Stimulated activated CD8-positive, alpha-beta memory T cell treated with anti-CD3 and anti-CD28 coated beads, Interleukin-12 subunit alpha, Interleukin-12 subunit beta, amount 100 ng/mL, for 24 hours (primary cell): ENCODE data around the gene SLX1A.
"Not testable (repeated sequence)": the region's sequence is repeated elsewhere in the genome, so short reads cannot be mapped to it uniquely, and the experiment has no call there.

Experiments
- DNase-seq: peaks from one replicate; pipeline ENCODE4 v3.0.0-alpha.2; 2020; ENCODE audit errors: extremely low read depth

The SLX1A gene

DNA sequence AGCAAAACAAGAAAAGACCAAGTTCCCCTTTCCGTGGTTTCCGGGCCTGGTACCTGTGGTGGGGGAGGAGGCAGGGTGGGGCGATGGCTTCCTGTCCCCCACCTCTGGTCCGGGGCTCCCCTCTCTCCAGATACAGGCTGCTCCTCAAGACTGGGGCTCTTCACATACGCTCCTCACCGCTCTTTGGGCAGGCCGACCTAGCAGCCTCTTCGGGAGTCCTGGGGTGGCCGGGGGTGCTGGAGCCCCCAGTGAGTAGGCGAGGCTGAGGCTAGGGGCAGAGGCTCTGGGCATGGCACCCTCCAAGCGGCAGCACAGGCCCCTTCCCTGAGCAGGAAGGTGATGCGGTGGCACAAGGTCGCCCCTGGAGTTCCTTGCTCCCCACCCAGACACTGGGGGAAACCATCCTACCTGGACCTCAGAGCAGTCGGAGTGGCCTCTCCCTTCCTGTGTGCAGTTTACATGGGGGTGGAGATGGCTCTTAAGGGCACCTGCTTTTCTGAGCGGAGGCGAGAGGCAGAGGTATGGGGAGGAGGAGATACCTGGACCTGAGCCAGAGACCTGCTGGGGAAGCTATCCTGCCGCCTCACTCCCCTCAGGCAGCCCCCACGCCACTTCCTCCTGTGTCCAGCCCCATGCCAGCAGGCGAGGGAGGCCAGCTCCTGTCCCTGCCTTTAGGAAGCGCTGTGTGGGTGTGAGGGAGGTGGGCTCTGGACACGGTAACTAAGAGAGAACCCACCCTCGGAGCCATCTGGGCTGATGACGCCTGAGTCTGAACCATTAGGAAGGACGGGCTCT, 9.4 kb upstream of the SLX1A start:
- DNase-seq: peak; percentile 30

DNA sequence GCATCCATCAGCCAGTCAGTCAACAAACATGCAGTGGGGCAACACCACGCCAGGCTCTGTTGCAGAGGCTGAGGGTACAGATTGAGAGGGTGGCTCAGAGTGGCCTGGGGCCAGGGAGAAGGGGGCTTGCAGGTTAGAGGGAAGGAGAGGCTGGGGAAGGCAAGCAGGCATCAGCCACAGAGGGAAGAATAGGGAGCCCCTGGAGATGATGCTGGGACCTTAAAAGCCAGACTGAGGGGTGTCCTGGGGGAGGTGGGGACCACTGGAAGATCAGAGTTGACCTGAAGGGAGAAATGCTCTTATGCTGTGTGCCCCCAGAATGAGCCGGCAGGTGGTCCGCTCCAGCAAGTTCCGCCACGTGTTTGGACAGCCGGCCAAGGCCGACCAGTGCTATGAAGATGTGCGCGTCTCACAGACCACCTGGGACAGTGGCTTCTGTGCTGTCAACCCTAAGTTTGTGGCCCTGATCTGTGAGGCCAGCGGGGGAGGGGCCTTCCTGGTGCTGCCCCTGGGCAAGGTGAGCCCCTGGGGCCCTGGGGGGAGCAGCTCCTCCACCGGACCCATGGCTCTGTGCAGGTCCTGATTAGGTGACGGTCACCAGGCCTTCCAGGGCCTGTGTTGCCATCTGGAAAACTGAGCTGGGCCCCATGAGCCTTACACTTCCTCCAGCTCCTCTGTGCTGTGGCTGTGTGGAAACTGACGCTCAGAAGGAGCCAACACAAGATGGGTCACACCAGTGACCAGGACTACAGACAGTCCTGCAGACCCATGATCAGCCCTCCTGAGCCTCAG, 8.6 kb upstream of the SLX1A start:
- peak; percentile 7 for DNase-seq

DNA sequence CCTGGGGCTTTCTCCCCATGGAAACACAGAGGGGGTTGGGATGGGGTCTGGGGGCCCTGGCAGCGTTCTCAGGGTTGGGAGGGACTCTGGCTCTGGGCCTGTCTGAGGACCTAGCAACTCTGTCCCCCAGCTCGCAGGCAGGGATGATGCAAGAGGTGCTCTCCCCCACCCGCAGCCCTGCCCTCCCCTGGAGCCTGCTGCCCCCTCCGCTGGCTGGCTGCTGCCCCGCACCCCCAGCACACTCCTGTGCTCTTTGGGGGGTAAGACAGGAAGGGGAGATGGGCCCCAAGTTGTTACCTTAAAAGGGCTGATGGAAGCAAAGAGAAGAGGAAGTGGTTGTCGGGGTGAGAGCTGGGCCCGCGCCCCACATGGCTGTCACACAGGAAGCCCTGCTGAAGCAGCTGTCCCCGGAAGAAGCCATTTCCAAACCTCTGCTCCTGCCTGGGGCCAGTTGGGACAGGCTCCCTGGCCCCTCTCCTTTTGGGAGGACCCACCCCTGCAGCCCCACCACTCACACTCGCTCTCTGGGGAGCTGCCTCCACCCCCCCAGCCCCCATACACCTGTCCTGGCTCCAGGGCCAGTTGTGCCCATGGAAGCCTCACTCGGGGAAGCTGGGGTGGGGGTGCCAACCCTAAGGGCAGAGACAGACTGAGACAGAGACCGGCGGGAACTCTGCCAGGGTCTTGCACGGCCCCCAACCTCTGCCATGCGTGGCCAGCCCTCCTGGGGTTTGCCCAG, 7.8 kb upstream of the SLX1A start:
- DNase-seq: peak; percentile 59

DNA sequence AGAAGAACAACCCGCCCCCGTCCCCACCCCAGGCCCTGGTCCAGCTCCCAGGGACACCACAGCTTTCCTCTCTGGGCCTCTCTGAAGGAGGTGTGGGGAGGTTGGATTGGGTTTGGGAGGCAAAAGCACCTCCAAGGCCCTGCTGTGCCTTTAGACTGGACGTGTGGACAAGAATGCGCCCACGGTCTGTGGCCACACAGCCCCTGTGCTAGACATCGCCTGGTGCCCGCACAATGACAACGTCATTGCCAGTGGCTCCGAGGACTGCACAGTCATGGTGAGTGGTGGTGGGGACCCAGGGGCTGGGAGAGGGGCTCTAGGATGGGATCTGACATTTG, 7.3 kb upstream of the SLX1A start:
- DNase-seq: no peak

DNA sequence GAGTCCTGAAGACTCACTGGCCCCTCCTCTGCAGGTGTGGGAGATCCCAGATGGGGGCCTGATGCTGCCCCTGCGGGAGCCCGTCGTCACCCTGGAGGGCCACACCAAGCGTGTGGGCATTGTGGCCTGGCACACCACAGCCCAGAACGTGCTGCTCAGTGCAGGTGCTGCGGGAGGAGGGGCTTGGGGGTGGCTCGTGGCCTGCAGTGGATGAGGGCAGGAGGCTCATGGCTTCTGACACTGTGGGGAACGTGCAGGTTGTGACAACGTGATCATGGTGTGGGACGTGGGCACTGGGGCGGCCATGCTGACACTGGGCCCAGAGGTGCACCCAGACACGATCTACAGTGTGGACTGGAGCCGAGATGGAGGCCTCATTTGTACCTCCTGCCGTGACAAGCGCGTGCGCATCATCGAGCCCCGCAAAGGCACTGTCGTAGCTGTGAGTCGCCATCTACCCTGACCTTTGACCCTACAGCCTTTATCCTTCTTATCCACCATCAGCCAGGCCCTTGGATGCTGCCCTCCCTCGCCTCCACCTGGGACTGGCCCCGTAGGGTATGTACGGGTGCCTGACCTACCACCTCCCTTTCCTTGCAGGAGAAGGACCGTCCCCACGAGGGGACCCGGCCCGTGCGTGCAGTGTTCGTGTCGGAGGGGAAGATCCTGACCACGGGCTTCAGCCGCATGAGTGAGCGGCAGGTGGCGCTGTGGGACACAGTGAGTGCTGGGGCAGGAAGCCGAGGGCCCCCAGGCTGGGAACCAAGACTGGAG, 6.7 kb upstream of the SLX1A start:
- DNase-seq: peak; percentile 70

DNA sequence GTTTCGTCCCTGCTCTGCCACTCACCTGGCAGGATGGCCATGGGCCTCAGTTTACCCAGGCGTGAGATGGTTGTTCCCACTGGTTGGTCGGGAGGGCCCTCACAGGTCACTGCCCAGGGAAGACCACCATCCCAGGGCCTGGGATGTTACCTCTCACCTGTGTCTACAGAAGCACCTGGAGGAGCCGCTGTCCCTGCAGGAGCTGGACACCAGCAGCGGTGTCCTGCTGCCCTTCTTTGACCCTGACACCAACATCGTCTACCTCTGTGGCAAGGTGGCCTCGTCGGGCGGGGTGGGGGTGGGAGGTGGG, 6.2 kb upstream of the SLX1A start:
- no peak for DNase-seq

DNA sequence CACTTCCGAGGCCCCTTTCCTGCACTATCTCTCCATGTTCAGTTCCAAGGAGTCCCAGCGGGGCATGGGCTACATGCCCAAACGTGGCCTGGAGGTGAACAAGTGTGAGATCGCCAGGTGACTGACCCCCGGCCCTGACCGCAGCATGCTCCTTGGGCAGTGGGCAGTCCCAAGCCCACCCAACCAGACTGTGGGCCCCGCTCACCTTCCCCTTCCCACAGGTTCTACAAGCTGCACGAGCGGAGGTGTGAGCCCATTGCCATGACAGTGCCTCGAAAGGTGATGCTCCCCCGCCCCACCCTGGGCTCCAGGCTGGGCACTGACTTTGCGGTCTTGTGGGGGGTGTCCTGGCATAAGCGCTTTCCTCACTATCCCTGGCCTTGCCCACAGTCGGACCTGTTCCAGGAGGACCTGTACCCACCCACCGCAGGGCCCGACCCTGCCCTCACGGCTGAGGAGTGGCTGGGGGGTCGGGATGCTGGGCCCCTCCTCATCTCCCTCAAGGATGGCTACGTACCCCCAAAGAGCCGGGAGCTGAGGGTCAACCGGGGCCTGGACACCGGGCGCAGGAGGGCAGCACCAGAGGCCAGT, 5.6 kb upstream of the SLX1A start:
- no peak for DNase-seq

DNA sequence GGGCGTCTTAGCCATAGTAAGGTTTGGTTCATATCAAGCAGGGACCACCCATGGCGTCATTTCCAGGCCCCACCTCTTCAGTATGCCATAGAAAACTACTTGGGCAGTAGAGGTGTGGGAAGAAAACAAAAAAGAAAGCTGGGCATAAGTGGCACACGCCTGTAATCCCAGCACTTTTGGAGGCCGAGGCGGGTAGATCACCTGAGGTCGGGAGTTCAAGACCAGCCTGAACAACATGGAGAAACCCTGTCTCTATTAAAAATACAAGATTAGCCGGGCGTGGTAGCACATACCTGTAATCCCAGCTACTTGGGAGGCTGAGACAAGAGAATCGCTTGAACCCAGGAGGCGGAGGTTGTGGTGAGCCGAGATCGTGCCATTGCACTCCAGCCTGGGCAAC, 2.5 kb upstream of the SLX1A start:
- not testable (repeated sequence) for DNase-seq

DNA sequence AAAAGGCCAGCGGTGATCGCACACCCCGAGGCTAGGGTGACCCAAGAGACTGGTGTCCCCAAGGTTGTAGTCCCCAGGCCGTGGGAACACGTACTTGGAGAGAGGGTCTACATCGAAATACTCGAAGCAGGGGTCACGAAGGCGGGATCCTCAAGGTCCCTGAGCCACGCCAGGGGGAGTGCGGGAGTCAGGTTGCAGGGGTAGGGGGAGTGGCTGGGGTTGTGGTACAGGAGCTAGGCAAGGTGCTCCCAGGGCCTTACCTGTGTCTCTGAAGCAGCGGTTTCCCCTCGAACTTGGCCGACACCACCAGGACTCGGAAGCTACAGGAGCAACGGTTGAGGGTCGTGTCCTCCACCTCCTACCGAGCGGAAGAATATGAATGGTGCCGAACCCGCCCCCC, 577 bp upstream of the SLX1A start:
- not testable (repeated sequence) for DNase-seq

DNA sequence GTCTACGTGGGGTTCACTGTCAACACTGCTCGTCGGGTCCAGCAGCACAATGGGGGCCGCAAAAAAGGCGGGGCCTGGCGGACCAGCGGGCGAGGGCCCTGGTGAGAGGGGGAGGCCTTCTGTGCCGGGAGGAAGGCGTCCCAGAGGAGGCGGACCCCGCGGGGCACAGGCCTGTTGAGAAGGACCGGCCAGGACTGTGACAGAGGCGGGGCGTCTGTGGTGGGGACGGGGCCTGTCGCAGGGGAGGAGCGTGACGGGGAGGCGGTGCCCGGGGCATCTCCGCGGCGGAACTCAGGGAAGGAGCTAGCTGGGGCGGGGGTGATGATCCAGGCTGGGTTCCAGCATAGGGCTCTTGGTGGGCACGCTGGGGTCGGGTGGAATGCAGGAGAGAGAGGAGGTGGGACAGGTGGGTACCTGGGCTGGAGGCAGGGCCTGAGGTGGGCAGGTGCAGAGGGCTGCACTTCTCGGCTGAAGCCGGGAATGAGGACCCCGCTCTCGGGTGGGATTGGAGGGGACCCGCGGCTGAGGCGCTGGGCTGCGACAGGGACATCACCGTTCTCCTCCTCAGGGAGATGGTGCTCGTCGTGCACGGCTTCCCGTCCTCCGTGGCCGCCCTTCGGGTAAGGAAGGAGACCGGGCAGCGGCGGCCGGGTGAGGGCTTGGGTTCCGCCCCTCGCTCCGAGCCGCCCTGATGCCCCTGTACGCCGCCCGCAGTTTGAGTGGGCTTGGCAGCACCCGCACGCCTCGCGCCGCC, 674 bp downstream of the SLX1A start:
- DNase-seq: not testable (repeated sequence)

DNA sequence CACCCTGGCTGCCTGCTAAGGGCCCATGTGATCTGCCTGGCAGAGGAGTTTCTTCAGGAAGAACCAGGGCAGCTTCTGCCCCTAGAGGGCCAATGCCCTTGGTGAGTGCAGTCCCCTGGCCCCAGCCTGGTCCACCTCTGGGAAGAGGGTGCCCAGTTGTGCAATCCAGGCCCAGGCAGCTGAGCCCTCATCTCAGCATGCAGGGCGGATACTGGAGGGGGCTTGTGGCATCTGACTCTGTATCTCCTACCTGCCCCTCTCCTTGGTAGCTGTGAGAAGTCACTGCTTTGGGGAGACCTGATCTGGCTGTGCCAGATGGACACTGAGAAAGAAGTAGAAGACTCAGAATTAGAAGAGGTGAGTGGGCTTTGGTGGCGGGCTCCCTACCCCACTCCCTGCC, 3.3 kb downstream of the SLX1A start:
- not testable (repeated sequence) for DNase-seq

DNA sequence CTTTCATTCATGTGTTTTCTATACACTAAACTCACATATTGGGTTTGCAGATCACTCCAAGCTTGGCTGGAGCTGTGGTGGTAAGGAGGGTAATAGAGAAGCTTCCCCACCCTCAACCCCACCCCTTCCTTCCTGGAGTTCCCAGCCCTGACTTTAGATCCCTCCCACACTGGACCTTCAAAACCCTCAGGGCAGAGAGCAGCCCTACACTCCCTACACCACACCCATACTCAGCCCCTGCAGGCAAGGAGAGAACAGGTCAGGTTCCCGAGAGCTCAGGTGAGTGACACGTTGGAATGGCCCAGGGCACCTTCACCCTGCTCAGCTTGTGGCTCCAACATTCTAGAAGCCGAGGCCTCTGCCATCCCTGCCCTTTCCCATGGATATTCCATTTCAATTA, 5.4 kb downstream of the SLX1A start, which contains the start of gene SULT1A3:
TSS of gene SULT1A3 (plus strand) at position 207 of the 400 bp plus-strand sequence. CDS start 1,474 bp downstream, outside the sequence.
- not testable (repeated sequence) for DNase-seq

DNA sequence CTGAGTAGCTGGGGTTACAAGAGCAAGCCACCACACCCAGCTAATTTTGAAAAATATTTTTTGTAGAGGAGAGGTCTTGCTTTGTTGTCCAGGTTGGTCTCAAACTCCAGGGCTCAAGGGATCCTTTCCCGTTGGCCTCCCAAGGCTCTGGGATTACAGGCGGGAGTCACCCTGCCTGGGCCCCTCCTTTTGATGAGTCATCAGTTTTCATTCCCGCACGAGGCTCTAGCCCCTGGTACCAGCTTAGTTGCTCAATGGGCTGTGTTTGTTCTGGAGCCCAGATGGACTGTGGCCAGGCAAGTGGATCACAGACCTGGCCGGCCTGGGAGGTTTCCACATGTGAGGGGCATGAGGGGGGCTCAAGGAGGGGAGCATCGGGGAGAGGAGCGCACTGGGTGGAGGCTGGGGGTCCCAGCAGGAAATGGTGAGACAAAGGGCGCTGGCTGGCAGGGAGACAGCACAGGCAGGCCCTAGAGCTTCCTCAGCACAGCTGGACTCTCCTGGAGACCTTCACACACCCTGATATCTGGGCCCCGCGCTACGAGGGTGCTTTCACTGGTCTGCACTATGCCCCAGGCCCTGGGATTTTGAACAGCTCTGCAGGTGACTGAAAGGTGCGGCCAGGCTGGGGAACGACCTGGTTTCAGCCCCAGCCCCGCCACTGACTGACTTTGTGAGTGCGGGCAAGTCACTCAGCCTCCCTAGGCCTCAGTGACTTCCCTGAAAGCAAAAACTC, 6.1 kb downstream of the SLX1A start:
- not testable (repeated sequence) for DNase-seq

DNA sequence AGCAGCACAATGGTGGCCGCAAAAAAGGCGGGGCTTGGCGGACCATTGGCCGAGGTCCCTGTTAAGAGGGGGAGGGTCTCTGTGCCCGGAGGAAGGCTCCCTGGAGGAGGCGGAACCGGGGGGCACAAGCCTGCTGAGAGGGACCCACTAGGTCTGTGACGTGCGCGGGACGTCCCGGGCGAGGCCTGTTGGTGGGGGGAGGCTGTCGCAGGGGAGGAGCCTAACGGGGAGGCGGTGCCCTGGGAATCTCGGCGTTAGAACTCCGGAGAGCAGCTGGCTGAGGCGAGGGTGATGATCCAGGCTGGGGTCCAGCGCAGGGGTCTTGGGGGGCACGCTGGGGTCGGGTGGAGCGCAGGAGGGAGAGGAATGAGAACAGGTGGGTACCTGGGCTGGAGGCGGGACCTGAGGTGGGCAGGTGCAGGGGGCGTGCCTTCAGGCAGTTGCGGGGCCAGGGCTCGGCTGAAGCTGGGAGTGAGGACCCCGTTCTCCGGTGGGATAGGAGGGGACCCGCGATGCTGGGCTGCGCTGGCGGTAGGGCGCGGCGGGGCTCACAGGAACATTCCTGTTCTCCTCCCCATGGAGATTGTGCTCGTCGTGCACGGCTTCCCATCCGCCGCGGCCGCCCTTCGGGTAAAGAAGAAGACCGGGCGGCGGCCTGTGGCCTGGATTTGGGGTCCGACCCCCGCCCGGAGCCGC, 12.0 kb downstream of the SLX1A start:
- not testable (repeated sequence) for DNase-seq

DNA sequence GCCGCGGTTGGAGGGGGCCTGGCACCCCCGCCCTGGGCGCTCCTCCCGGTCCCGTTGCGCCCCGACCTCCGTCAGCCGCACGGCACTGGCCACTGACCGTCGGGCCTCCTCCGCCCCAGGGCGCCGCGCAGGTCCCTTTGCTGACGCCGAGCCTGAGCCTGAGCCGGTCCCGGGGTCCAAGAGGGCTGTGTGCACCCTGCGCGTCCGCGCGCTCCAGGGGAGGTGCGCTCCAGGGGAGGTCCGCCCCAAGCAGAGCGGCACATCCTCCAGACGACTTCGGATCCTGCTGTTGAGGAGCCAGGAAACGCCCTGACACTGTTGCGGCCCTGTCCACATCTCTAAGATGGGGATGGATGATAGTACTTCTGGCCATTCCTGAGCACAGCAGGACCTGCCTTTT, 12.6 kb downstream of the SLX1A start:
- not testable (repeated sequence) for DNase-seq

DNA sequence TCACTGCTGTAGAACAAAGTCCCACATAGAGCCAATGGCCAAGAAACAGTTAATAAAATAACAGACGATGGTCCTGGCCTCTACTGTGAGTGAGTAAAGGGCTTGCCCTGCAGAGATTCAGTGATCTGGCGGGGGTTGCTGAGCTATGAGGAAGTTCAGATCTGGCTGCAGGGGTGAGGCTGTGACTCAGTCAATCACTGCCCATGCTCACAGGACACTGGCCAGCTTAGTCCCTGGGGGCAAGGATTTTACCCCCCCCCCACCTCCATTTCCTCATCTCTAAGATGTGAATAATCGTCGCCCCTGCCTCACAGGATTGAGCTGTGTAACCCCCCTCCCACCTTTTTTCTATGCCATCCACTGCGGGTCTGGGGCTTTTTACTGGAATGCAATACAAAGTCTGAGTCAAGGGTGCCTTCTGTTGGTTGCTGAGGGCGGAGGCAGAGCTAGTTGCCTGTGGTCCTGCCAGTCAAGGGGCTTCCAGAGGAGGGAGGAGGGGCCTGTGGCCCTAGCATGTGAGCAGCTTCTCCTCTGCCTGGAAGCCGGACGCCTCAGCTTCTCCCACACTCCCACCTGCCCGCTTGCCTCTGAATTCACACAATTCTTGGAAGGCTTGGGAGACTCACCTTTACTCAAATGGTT, 13.5 kb downstream of the SLX1A start:
- not testable (repeated sequence) for DNase-seq

DNA sequence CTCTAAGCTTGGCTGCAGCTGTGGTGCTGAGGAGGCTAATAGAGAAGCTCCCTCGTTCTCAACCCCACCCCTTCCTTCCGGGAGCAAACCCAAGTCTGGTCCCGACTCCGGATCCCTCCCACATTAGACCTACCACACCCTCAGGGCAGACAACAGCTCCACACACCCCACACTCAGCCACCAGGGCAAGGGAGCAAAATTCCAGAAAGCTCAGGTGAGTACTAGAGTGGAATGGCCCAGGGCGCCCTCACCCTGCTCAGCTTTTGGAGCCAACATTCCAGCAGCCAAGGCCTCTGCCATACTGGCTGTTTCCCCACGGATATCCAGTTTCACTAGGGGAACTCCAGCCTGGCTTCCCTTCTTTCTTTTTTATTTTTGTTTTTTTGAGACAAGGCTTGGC, 15.4 kb downstream of the SLX1A start:
- DNase-seq: not testable (repeated sequence)

DNA sequence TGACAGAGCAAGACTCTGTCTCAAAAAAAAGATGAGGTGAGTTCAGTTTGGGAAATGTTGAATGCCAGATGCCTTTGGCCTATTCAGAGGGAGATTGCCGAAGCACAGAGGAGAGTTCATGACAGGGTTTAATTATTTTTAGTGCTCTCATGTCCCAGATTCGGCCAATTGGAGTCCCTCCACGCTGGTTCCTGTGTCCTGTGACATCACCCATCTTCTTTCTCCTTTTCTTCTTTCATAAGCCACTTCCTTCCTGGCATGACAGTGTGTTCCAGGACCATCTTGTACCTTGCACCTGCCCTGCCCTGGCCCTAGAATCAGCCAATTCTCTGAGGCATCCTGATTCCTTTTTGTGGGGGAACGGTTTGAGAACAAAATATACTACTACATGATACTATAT, 17.7 kb downstream of the SLX1A start:
- DNase-seq: not testable (repeated sequence)

DNA sequence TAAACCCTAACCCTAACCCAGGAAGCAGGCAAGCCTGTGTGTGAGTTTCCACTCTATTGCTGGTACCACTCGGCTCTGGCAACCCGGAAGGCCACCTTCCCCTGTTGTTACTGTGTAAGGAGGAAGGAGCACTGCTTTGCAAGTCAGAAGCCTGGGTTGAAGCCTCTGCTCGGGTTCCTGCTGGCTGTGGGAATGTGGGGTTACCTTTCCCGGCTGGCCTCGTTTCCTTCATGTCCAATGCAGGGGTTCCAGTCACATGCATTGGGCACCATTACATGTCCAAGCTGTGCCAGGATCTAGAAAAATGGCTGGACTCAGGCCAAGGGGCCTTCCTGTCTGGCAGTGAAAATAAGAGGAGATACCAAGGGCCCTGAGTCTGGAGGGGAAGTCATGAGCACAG, 23.4 kb downstream of the SLX1A start:
- DNase-seq: not testable (repeated sequence)
